ENCODE results near the gene SEMA3A.
"Not testable (repeated sequence)": the region's sequence is repeated elsewhere in the genome, so short reads cannot be mapped to it uniquely, and the experiment has no call there.

The SEMA3A gene

GRCh38 chr7:84194484-84195271, at the start of gene SEMA3A:
SEMA3A (minus strand) TSS chr7:84194789; CDS start chr7:84194586, 203 bp downstream.
- Histone ChIP-seq H2AFZ (ENCODE audit: low read length, unreplicated experiment) (peak within 1 kb of the TSS; percentile 87), H3K36me3 (ENCODE audit: insufficient read depth, low read length) (no peaks in the 10 kb centered on the region), H3K27me3 (ENCODE audit: insufficient read depth, low read length) (no peaks in the 10 kb centered on the region), H3K79me2 (ENCODE audit: control insufficient read depth, insufficient read depth, low read length, unreplicated experiment) (peaks cover 26% of the 10 kb centered on the region), H3K27ac (ENCODE audit: low read depth, low read length) (peak within 1 kb of the TSS; percentile 32), H3K4me1 (ENCODE audit: control insufficient read depth, insufficient read depth, low read length, unreplicated experiment) (peaks cover 24% of the 10 kb centered on the region), H3K4me3 (ENCODE audit: low read depth, low read length) (peak within 1 kb of the TSS; percentile 82)

DNA sequence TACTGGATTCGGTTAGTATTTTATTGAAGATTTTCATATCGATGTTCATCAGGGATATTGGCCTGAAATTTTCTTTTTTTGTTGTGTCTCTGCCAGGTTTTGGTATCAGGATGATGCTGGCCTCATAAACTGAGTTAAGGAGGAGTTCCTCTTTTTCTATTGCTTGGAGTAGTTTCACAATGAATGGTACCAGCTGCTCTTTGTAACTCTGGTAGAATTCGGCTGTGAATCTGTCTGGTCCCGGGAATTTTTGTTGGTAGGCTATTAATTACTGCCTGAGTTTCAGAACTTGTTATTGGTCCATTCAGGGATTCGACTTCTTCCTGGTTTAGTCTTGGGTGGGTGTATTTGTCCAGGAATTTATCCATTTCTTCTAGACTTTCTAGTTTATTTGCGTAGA, 48.4 kb upstream of the SEMA3A start:
- H3K4me3 ChIP-seq (ENCODE audit: low read depth, low read length); H3K36me3 ChIP-seq (ENCODE audit: insufficient read depth, low read length); H3K27ac ChIP-seq (ENCODE audit: low read depth, low read length); H3K4me1 ChIP-seq (ENCODE audit: control insufficient read depth, insufficient read depth, low read length, unreplicated experiment); H3K79me2 ChIP-seq (ENCODE audit: control insufficient read depth, insufficient read depth, low read length, unreplicated experiment); H2AFZ ChIP-seq (ENCODE audit: low read length, unreplicated experiment); H3K27me3 ChIP-seq (ENCODE audit: insufficient read depth, low read length): not testable (repeated sequence)

GRCh38 chr7:84238596-84238995, 44.0 kb upstream of the SEMA3A start:
- Histone ChIP-seq H3K27ac (ENCODE audit: low read depth, low read length) (no peak overlapping the region; the same call in 1 of the 2 replicates), H3K36me3 (ENCODE audit: insufficient read depth, low read length) (no peaks in the 10 kb centered on the region), H3K79me2 (ENCODE audit: control insufficient read depth, insufficient read depth, low read length, unreplicated experiment) (no peaks in the 10 kb centered on the region), H3K4me1 (ENCODE audit: control insufficient read depth, insufficient read depth, low read length, unreplicated experiment) (peaks cover 24% of the 10 kb centered on the region), H2AFZ (ENCODE audit: low read length, unreplicated experiment) (no peak overlapping the region), H3K4me3 (ENCODE audit: low read depth, low read length) (no peak overlapping the region), H3K27me3 (ENCODE audit: insufficient read depth, low read length) (no peaks in the 10 kb centered on the region)

- Histone ChIP-seq H3K4me3 (ENCODE audit: low read depth, low read length) (no peak overlapping the region), H3K4me1 (ENCODE audit: control insufficient read depth, insufficient read depth, low read length, unreplicated experiment) (peaks cover 27% of the 10 kb centered on the region), H3K36me3 (ENCODE audit: insufficient read depth, low read length) (no peaks in the 10 kb centered on the region), H3K79me2 (ENCODE audit: control insufficient read depth, insufficient read depth, low read length, unreplicated experiment) (no peaks in the 10 kb centered on the region), H3K27me3 (ENCODE audit: insufficient read depth, low read length) (no peaks in the 10 kb centered on the region), H2AFZ (ENCODE audit: low read length, unreplicated experiment) (no peak overlapping the region), H3K27ac (ENCODE audit: low read depth, low read length) (peak overlapping the region; percentile 95)
Measured at GRCh38 chr7:84237533-84238173, 43.1 kb upstream of the SEMA3A start.

- no peak overlapping the region for H2AFZ ChIP-seq (ENCODE audit: low read length, unreplicated experiment)
- H3K27ac ChIP-seq (ENCODE audit: low read depth, low read length): peak overlapping the region; percentile 95
- H3K4me3 ChIP-seq (ENCODE audit: low read depth, low read length): peak overlapping the region; percentile 45; the same call in 1 of the 2 replicates
Measured at GRCh38 chr7:84236398-84236797, 41.8 kb upstream of the SEMA3A start.

GRCh38 chr7:84232646-84233045, 38.1 kb upstream of the SEMA3A start:
- Histone ChIP-seq H3K27ac (ENCODE audit: low read depth, low read length) (peak overlapping the region; percentile 43), H3K4me1 (ENCODE audit: control insufficient read depth, insufficient read depth, low read length, unreplicated experiment) (peaks cover 40% of the 10 kb centered on the region)

More at GRCh38 chr7:84236398-84236797, 41.8 kb upstream of the SEMA3A start:
- Histone ChIP-seq H3K36me3 (ENCODE audit: insufficient read depth, low read length) (no peaks in the 10 kb centered on the region), H3K4me1 (ENCODE audit: control insufficient read depth, insufficient read depth, low read length, unreplicated experiment) (peaks cover 37% of the 10 kb centered on the region), H3K79me2 (ENCODE audit: control insufficient read depth, insufficient read depth, low read length, unreplicated experiment) (no peaks in the 10 kb centered on the region), H3K27me3 (ENCODE audit: insufficient read depth, low read length) (no peaks in the 10 kb centered on the region)

DNA sequence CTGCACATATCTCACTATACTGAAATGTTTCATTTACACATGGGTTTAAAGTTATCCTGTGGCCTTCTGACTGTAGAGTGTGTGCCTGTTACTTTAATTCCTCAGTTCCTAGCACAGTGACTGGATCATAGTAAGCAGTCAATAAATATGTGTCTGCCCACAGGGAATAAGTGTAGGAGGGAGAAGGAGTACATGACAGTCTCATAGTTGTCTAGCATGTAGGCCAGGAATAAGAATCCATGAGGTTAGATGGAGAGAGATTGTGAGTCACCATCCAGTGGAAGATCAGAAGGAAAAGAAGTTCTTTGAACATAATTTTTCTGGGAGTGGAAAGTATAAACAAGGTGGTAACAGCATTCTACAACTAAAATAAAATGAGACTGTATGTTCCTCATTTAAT, 36.6 kb upstream of the SEMA3A start:
- H3K27ac ChIP-seq (ENCODE audit: low read depth, low read length): peak overlapping the region; percentile 18; the same call in 1 of the 2 replicates

More at GRCh38 chr7:84232646-84233045, 38.1 kb upstream of the SEMA3A start:
- H3K36me3 ChIP-seq (ENCODE audit: insufficient read depth, low read length): no peaks in the 10 kb centered on the region
- H2AFZ ChIP-seq (ENCODE audit: low read length, unreplicated experiment): no peak overlapping the region
- no peaks in the 10 kb centered on the region for H3K79me2 ChIP-seq (ENCODE audit: control insufficient read depth, insufficient read depth, low read length, unreplicated experiment)
- no peak overlapping the region for H3K4me3 ChIP-seq (ENCODE audit: low read depth, low read length)
- H3K27me3 ChIP-seq (ENCODE audit: insufficient read depth, low read length): no peaks in the 10 kb centered on the region

GRCh38 chr7:84230491-84230890, 35.9 kb upstream of the SEMA3A start:
- H3K27me3 ChIP-seq (ENCODE audit: insufficient read depth, low read length): no peaks in the 10 kb centered on the region
- no peak overlapping the region for H3K4me3 ChIP-seq (ENCODE audit: low read depth, low read length)
- no peak overlapping the region for H2AFZ ChIP-seq (ENCODE audit: low read length, unreplicated experiment)
- no peak overlapping the region for H3K27ac ChIP-seq (ENCODE audit: low read depth, low read length)
- H3K36me3 ChIP-seq (ENCODE audit: insufficient read depth, low read length): no peaks in the 10 kb centered on the region
- no peaks in the 10 kb centered on the region for H3K79me2 ChIP-seq (ENCODE audit: control insufficient read depth, insufficient read depth, low read length, unreplicated experiment)
- H3K4me1 ChIP-seq (ENCODE audit: control insufficient read depth, insufficient read depth, low read length, unreplicated experiment): peaks cover 20% of the 10 kb centered on the region

More for the DNA sequence above, 36.6 kb upstream of the SEMA3A start:
- Histone ChIP-seq H3K4me1 (ENCODE audit: control insufficient read depth, insufficient read depth, low read length, unreplicated experiment) (peaks cover 27% of the 10 kb centered on the region), H3K27me3 (ENCODE audit: insufficient read depth, low read length) (no peaks in the 10 kb centered on the region), H3K79me2 (ENCODE audit: control insufficient read depth, insufficient read depth, low read length, unreplicated experiment) (no peaks in the 10 kb centered on the region), H2AFZ (ENCODE audit: low read length, unreplicated experiment) (peak overlapping the region; percentile 75), H3K4me3 (ENCODE audit: low read depth, low read length) (no peak overlapping the region), H3K36me3 (ENCODE audit: insufficient read depth, low read length) (no peaks in the 10 kb centered on the region)

DNA sequence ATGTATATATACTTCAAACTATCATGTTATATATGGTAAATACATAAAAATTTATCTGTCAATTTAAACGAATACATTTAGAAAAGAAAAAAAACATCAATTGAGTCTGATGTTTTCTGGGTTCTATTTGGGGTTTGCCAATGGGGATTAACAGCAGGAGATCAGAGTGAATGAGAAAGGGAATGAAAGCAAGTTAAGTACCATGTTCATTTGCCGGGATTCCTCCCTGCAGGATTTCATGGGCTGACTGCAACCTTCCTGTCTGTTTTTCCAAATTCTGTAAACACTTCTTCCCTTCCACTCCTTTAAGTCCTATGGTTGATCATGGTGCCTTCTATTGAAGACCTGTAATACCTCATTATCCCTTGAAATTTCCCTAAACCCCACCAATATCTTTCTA, 33.9 kb upstream of the SEMA3A start:
- no peaks in the 10 kb centered on the region for H3K36me3 ChIP-seq (ENCODE audit: insufficient read depth, low read length)
- H3K4me3 ChIP-seq (ENCODE audit: low read depth, low read length): no peak overlapping the region
- H3K27me3 ChIP-seq (ENCODE audit: insufficient read depth, low read length): no peaks in the 10 kb centered on the region
- no peak overlapping the region for H3K27ac ChIP-seq (ENCODE audit: low read depth, low read length)
- no peak overlapping the region for H2AFZ ChIP-seq (ENCODE audit: low read length, unreplicated experiment)
- peaks cover 20% of the 10 kb centered on the region for H3K4me1 ChIP-seq (ENCODE audit: control insufficient read depth, insufficient read depth, low read length, unreplicated experiment)
- no peaks in the 10 kb centered on the region for H3K79me2 ChIP-seq (ENCODE audit: control insufficient read depth, insufficient read depth, low read length, unreplicated experiment)

DNA sequence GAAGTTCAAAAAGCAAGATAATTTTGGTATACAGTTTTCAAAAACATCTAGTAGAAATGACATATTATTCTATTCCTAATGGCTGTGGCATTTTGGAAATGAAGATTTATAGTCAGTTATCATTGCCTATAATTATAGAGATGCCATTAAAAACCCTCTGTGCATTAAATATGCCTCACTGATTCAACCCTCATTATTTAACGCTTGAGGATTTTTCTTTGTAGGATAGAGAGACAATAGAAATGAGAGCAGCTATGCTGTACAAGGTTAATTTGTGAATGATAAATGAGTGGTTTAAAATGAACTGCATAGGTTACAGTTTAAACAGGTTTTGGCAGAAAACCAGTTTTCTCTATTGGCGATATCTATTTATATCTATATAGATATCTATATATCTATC, 32.2 kb upstream of the SEMA3A start:
- Histone ChIP-seq H3K36me3 (ENCODE audit: insufficient read depth, low read length) (no peaks in the 10 kb centered on the region), H3K27me3 (ENCODE audit: insufficient read depth, low read length) (no peaks in the 10 kb centered on the region), H3K27ac (ENCODE audit: low read depth, low read length) (no peak overlapping the region), H3K4me3 (ENCODE audit: low read depth, low read length) (no peak overlapping the region), H2AFZ (ENCODE audit: low read length, unreplicated experiment) (no peak overlapping the region), H3K79me2 (ENCODE audit: control insufficient read depth, insufficient read depth, low read length, unreplicated experiment) (no peaks in the 10 kb centered on the region), H3K4me1 (ENCODE audit: control insufficient read depth, insufficient read depth, low read length, unreplicated experiment) (peaks cover 11% of the 10 kb centered on the region)

DNA sequence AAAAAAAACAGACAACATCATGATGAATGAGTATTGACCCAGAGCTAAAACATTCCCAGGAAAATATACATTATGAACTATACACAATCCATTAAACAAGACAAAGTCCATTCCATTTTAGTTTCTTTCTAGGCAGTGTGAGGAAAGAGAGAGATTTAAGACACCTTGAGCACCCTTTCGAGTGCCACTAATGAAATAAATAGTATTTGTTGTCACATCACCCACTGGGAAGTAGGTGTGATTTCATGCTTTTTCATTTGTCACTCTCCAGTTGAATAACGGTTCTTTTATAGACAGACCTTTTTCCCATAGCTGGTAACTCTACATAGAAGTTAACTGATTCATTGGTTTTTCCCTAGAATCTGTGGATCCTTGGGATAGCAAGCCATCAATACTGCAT, 29.9 kb upstream of the SEMA3A start:
- H3K36me3 ChIP-seq (ENCODE audit: insufficient read depth, low read length): no peaks in the 10 kb centered on the region
- peaks cover 2% of the 10 kb centered on the region for H3K4me1 ChIP-seq (ENCODE audit: control insufficient read depth, insufficient read depth, low read length, unreplicated experiment)
- H3K79me2 ChIP-seq (ENCODE audit: control insufficient read depth, insufficient read depth, low read length, unreplicated experiment): no peaks in the 10 kb centered on the region
- no peak overlapping the region for H2AFZ ChIP-seq (ENCODE audit: low read length, unreplicated experiment)
- no peaks in the 10 kb centered on the region for H3K27me3 ChIP-seq (ENCODE audit: insufficient read depth, low read length)
- no peak overlapping the region for H3K4me3 ChIP-seq (ENCODE audit: low read depth, low read length)
- no peak overlapping the region for H3K27ac ChIP-seq (ENCODE audit: low read depth, low read length)
